PC-9 (cell line): ENCODE data around the gene ZSCAN9.

ENCODE experiments used
- CTCF ChIP-seq: fragments of 200-600 bp; sonication (generic); conservative IDR thresholded peaks from 2 replicates; pipeline ENCODE4 v1.6.1; 2017; ENCODE audit warnings: mixed run types, antibody characterized with exemption, mild to moderate bottlenecking, moderate library complexity
- EZH2 ChIP-seq: fragments of 200-600 bp; sonication (generic); IDR thresholded peaks from 2 replicates; pipeline ENCODE4 v1.8.0; 2017; ENCODE audit warnings: antibody characterized with exemption, low read depth

GRCh38 chr6:28205879-28206278 is 19.2 kb upstream of the ZSCAN9 start:
- no peak for TF ChIP-seq CTCF
- no peak for TF ChIP-seq EZH2
